Naive thymus-derived CD4-positive, alpha-beta T cell (primary cell): ENCODE data around the gene SEZ6. TPM values are rescaled to one million over a fixed set of nuclear protein-coding genes. Genes with fewer than 3 reads are reported as not detected.

ENCODE experiments used
- ATAC-seq: fragments of 150-1000 bp; cut with Tn5 transposase; 2 replicates; pipeline ENCODE4 v1.10.0; 2021; ENCODE audit warnings: mild to moderate bottlenecking, moderate library complexity
- CTCF ChIA-PET: fragments of 350-600 bp; sonication (Branson Sonifier 250); formaldehyde crosslinking; loops from one replicate; lab custom pipeline; 2021; ENCODE audit warnings: antibody characterized with exemption; lab: Charles Lee
- POLR2A ChIA-PET: fragments of 350-600 bp; sonication (Branson Sonifier 250); formaldehyde crosslinking; loops from one replicate; lab custom pipeline; 2021; ENCODE audit warnings: antibody characterized with exemption, inconsistent platforms; lab: Charles Lee
- DNase-seq, 9 donors: peaks; one replicate each; pipeline versions ENCODE4 v3.0.0 to v3.0.0-alpha.2; 2020 to 2022; ENCODE audit warnings: mixed read lengths in 1 of 9
- H3K27ac ChIP-seq: one replicate; pipeline ENCODE4 v1.7.0; 2013; ENCODE audit warnings: mild to moderate bottlenecking, low read depth, low read length, moderate library complexity
- H3K27me3 ChIP-seq, 2 donors: one replicate each; pipeline ENCODE4 v1.7.0; 2013; ENCODE audit warnings: low read length in 2 of 2, mild to moderate bottlenecking in 2 of 2, moderate library complexity in 2 of 2; ENCODE audit not compliant: control insufficient read depth in 2 of 2, insufficient read depth in 2 of 2
- H3K36me3 ChIP-seq, 3 experiments: 1 replicate in 2 of 3; 2 replicates in 1 of 3; pipeline ENCODE4 v1.7.0; 2013; ENCODE audit warnings: low read length in 3 of 3, mild to moderate bottlenecking in 3 of 3, moderate library complexity in 1 of 3; ENCODE audit not compliant: insufficient read depth in 3 of 3, control insufficient read depth in 2 of 3
- H3K4me1 ChIP-seq, 2 donors: one replicate each; pipeline ENCODE4 v1.7.0; 2013; ENCODE audit warnings: low read length in 2 of 2, mild to moderate bottlenecking in 2 of 2, moderate library complexity in 1 of 2; ENCODE audit not compliant: control insufficient read depth in 2 of 2, insufficient read depth in 2 of 2
- H3K4me3 ChIP-seq: 2 replicates; pipeline ENCODE4 v1.7.0; 2013; ENCODE audit warnings: mild to moderate bottlenecking, low read length
- H3K9me3 ChIP-seq, 3 experiments: 1 replicate in 2 of 3; 2 replicates in 1 of 3; pipeline ENCODE4 v1.7.0; 2013; ENCODE audit warnings: low read length in 3 of 3; ENCODE audit not compliant: control insufficient read depth in 2 of 3
- H3K27ac Mint-ChIP-seq, 9 donors: one replicate each; pipeline ENCODE4 v1.8.0; 2020 to 2022; ENCODE audit warnings: mixed read lengths in 9 of 9, mild to moderate bottlenecking in 8 of 9, moderate library complexity in 5 of 9, inconsistent platforms in 2 of 9
- H3K27me3 Mint-ChIP-seq, 5 donors: one replicate each; pipeline ENCODE4 v1.8.0; 2021 to 2022; ENCODE audit warnings: mixed read lengths in 5 of 5, mild to moderate bottlenecking in 1 of 5
- H3K36me3 Mint-ChIP-seq, 5 donors: one replicate each; pipeline ENCODE4 v1.8.0; 2020 to 2022; ENCODE audit warnings: mixed read lengths in 5 of 5, mild to moderate bottlenecking in 3 of 5, inconsistent platforms in 1 of 5
- H3K4me1 Mint-ChIP-seq, 7 donors: one replicate each; pipeline ENCODE4 v1.8.0; 2020 to 2022; ENCODE audit warnings: mixed read lengths in 7 of 7, mild to moderate bottlenecking in 3 of 7, inconsistent platforms in 1 of 7
- H3K4me3 Mint-ChIP-seq, 10 donors: one replicate each; pipeline ENCODE4 v1.8.0; 2020 to 2022; ENCODE audit warnings: mild to moderate bottlenecking in 10 of 10, mixed read lengths in 10 of 10, moderate library complexity in 6 of 10, inconsistent platforms in 2 of 10
- H3K9me3 Mint-ChIP-seq, 11 donors: one replicate each; pipeline ENCODE4 v1.8.0; 2020 to 2022; ENCODE audit warnings: mixed read lengths in 11 of 11, mild to moderate bottlenecking in 4 of 11, inconsistent platforms in 1 of 11, moderate library complexity in 1 of 11
- intact Hi-C, 2 donors: fragments of 100-400 bp; cut with micrococcal nuclease; formaldehyde crosslinking; loops; one replicate each; pipeline ENCODE4 v1.15.1; 2023
- polyA plus RNA-seq, 2 donors: library from polyadenylated mRNA; unstranded; fragments of 300-500 nt; fragmentation: Illumina TruSeq; gene quantifications; one replicate each; pipeline ENCODE4 v1.2.3, GENCODE V29; 2021
- total RNA-seq, 6 experiments: library from RNA in 5 of 6; stranded (reverse) in 5 of 6; gene quantifications; 1 replicate in 5 of 6; 2 replicates in 1 of 6; pipeline ENCODE4 v1.2.3 and lab custom pipeline; 2021 to 2026

SEZ6 gene
- total and polyA plus RNA-seq, 7 experiments from 2014 or later = 0.40 to 2.0 (median 0.64) TPM; not detected in 3

DNA sequence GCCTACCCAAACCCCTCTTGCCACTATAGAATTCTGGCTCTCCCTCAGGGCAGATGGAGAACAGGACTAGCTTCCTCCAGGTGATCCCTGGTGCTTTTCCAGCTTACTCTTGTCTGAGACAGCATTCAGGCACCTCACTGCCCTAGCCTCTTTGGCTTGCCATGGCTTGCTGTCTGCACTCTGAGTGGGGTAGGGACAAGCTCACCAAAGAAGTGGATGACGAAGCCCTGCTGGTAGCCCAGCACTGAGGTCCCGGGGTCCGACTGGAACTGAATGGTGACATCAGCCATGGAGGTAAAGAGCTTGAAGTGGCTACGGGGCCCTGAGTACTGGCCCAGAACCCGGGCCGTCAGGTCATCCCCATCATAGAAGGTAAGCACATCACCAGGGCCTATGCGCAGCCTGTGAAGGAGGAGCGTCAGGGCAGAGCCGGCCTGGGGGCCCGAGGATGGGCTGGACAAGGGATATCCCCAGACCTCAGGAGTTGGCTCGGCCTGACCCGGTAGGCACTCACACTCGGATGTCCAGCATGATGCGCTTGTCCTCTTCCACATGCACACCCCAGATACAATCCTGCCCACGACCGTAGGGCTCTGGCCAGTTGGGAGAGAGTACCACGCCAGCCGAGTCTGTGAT is 46.9 kb downstream of the SEZ6 start:
- Mint-ChIP-seq H3K4me3 (no peak overlapping the region), H3K27me3 (peaks cover 4 to 14% (median 9%) of the 10 kb centered on the region in 5 donors), H3K4me1 (no peaks in the 10 kb centered on the region), H3K27ac (no peak overlapping the region), H3K36me3 (no peaks in the 10 kb centered on the region), H3K9me3 (no peaks in the 10 kb centered on the region)
- H3K9me3 ChIP-seq = no peaks in the 10 kb centered on the region
- H3K27ac ChIP-seq = no peak overlapping the region
- no peaks in the 10 kb centered on the region for H3K4me1 ChIP-seq
- intact Hi-C loops = no loop called here
- no peak for ATAC-seq
- ChIA-PET POLR2A (interaction anchor here (0.6 kb wide), 1 partner anchor 162 kb away, joined by 5 read pairs; no protein-coding TSS in a partner anchor), CTCF (interaction anchor here (1.3 kb wide), 1 partner anchor 158 kb away, joined by 3 read pairs; no protein-coding TSS in a partner anchor)
- no peak for DNase-seq
- no peaks in the 10 kb centered on the region for H3K36me3 ChIP-seq
- H3K4me3 ChIP-seq = no peak overlapping the region
- H3K27me3 ChIP-seq = no peaks in the 10 kb centered on the region

DNA sequence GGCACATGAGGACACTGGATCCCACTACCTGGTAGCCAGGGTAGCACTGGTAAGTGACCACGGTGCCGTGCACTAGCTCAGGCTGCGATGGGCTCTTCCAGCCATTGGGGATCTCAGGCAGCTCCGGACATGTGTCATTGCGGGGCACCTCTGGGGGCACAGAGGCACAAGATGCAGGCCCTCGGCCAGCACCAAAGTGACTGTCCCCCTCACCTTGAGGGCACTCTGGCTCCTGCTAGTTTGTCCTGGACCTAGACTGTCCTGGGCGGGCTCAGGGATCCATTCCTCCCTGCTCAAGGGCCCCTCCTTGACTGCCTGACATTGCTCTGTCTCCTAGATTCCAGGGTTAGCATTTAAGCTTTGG is 47.9 kb downstream of the SEZ6 start:
- CTCF ChIA-PET = interaction anchor here (0.5 to 1.3 kb wide), 2 partner anchors 159 to 386 kb away, joined by 3 read pairs; no protein-coding TSS in a partner anchor
- Mint-ChIP-seq H3K27ac (no peak overlapping the region), H3K9me3 (no peaks in the 10 kb centered on the region), H3K27me3 (peaks cover 0 to 6% (median under 1%) of the 10 kb centered on the region in 5 donors), H3K4me3 (no peak overlapping the region), H3K36me3 (no peaks in the 10 kb centered on the region), H3K4me1 (peaks cover 0 to 7% (median 0%) of the 10 kb centered on the region in 7 donors)
- Histone ChIP-seq H3K36me3 (no peaks in the 10 kb centered on the region), H3K27ac (no peak overlapping the region), H3K27me3 (no peaks in the 10 kb centered on the region), H3K9me3 (no peaks in the 10 kb centered on the region), H3K4me1 (peaks cover 5 to 6% of the 10 kb centered on the region in 2 donors), H3K4me3 (no peak overlapping the region)
- DNase-seq (no peak), ATAC-seq (no peak)
- POLR2A ChIA-PET = interaction anchor here (1.1 kb wide), 1 partner anchor 9 kb away, joined by 3 read pairs; no protein-coding TSS in a partner anchor
- intact Hi-C loops = no loop called here

DNA sequence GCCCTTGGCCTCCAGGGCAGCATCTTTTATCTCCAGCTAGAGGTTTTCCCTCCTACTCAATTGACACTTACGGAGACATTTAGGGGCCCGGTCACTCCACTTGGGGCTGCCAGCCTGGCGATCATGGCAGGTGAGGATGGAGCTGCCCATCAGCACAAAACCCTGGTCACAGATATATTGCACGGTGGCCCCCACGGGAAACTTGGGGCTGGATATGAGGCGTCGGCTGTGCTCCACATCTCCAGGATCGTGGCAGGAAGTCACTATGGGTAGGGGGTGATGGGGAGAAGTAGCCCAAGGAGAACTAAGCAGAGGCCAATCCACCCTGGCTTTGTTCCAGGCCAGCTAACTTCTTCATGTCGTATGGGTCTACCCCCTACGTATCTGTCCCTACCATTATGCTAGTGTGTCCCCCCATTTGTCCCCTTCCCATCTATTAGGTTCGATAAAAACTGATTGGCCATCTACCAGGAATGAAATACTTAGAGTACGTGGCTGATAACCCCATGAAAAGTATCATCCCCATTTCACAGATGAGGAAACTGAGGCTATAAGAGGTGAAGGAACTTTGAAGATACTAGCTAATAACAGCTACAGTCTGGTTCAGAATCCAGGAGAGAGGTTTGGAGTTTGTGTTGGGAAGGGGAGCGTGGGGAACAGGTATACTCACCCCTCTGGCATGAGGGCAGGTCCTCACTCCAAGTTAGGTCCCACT is 48.4 kb downstream of the SEZ6 start:
- ChIA-PET CTCF (interaction anchor here (0.5 to 1.3 kb wide), 2 partner anchors 160 to 385 kb away, joined by 3 read pairs; no protein-coding TSS in a partner anchor), POLR2A (interaction anchor here (1.1 kb wide), 1 partner anchor 8 kb away, joined by 3 read pairs; no protein-coding TSS in a partner anchor)
- Histone ChIP-seq H3K4me1 (peaks cover 11% of the 10 kb centered on the region in 2 donors), H3K27ac (no peak overlapping the region), H3K9me3 (no peaks in the 10 kb centered on the region), H3K27me3 (no peaks in the 10 kb centered on the region), H3K36me3 (no peaks in the 10 kb centered on the region), H3K4me3 (no peak overlapping the region)
- ATAC-seq = no peak
- intact Hi-C loops = no loop called here
- peaks cover 0 to 5% (median 0%) of the 10 kb centered on the region in 5 donors for H3K27me3 Mint-ChIP-seq
- H3K27ac Mint-ChIP-seq = no peak overlapping the region
- no peak for DNase-seq
- H3K36me3 Mint-ChIP-seq = no peaks in the 10 kb centered on the region
- peaks cover 0 to 7% (median 0%) of the 10 kb centered on the region in 7 donors for H3K4me1 Mint-ChIP-seq
- no peaks in the 10 kb centered on the region for H3K9me3 Mint-ChIP-seq
- H3K4me3 Mint-ChIP-seq = no peak overlapping the region

DNA sequence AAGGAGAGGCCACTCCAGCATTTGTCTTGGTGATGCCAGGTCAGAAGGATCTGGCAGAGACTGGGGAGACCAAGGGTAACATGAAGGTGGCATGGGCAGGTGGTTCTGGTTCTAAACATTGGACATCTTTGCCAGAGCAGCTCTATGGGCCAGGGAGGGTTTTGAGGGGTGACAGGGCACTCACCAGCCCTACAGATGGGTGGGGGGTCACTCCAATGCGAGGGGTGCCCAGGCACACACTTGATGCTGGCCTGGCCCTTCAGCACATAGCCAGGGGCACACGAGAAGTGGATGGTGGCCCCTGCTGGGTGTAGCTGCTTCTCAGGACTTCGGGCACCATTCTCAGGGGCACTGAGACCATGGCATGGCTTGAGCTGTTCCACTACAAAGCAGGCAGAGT is 49.0 kb downstream of the SEZ6 start:
- intact Hi-C loops = no loop called here

DNA sequence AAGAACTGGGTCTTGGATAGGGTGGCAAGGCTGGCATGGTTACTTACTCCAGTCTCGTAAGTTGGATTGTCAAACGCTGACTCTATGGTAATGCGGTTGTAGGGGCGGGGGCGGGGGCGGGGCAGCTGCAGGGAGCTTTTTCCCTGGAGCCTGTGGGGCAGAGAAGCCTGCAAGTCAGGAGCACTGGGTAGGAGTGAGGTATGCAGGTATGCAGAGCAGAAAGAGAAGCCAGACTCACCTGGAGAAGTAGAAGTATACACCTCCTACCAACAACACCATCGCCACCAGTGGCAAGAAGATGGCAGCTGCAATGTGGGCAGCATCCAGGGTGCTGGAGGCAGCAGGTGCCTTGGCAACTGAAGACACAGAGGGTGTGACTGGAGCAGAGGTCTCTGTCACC is 49.7 kb downstream of the SEZ6 start:
- no peaks in the 10 kb centered on the region for H3K27me3 Mint-ChIP-seq
- H3K27ac Mint-ChIP-seq = no peak overlapping the region
- ATAC-seq (no peak), DNase-seq (no peak)
- intact Hi-C loops = no loop called here
- Histone ChIP-seq H3K9me3 (no peaks in the 10 kb centered on the region), H3K27me3 (no peaks in the 10 kb centered on the region), H3K36me3 (peaks cover 0 to under 1% (median 0%) of the 10 kb centered on the region in 3 experiments), H3K4me1 (peaks cover 11% of the 10 kb centered on the region in 2 donors), H3K4me3 (no peak overlapping the region), H3K27ac (no peak overlapping the region)
- peaks cover 0 to 7% (median 0%) of the 10 kb centered on the region in 7 donors for H3K4me1 Mint-ChIP-seq
- no peaks in the 10 kb centered on the region for H3K9me3 Mint-ChIP-seq
- H3K36me3 Mint-ChIP-seq = no peaks in the 10 kb centered on the region
- ChIA-PET CTCF (no interaction called here), POLR2A (interaction anchor here (0.6 kb wide), 1 partner anchor 174 kb away, joined by 3 read pairs; no protein-coding TSS in a partner anchor)
- no peak overlapping the region for H3K4me3 Mint-ChIP-seq

More for the DNA sequence above, 49.0 kb downstream of the SEZ6 start:
- Mint-ChIP-seq H3K9me3 (no peaks in the 10 kb centered on the region), H3K27ac (no peak overlapping the region), H3K4me3 (no peak overlapping the region), H3K36me3 (no peaks in the 10 kb centered on the region), H3K4me1 (peaks cover 0 to 7% (median 0%) of the 10 kb centered on the region in 7 donors), H3K27me3 (peaks cover 0 to 1% (median 0%) of the 10 kb centered on the region in 5 donors)
- DNase-seq = no peak
- ATAC-seq = no peak
- H3K9me3 ChIP-seq = no peaks in the 10 kb centered on the region
- ChIA-PET CTCF (no interaction called here), POLR2A (interaction anchor here (0.6 kb wide), 1 partner anchor 174 kb away, joined by 3 read pairs; no protein-coding TSS in a partner anchor)
- no peaks in the 10 kb centered on the region for H3K36me3 ChIP-seq
- H3K4me1 ChIP-seq = peaks cover 11% of the 10 kb centered on the region in 2 donors
- no peaks in the 10 kb centered on the region for H3K27me3 ChIP-seq
- H3K27ac ChIP-seq = no peak overlapping the region
- no peak overlapping the region for H3K4me3 ChIP-seq

DNA sequence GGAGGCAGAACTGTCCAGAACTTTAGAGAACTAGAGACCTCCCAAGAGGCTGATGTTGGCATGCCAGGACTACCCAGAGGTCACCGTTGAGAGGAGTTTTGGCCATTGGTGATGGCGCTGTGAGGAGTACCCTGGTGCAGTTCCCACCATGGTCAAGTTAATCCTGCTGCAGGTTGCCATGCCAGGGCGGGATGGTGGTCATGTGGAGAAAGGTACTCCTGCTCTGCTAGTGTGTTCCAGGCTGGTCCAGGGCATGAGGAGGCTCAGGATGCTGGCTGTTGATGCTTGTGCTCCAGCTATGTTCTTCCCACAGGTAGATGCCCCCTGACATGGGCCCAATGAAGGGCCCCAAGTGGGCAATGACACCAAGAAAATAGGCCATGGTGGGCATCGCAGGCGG is 50.4 kb downstream of the SEZ6 start:
- POLR2A ChIA-PET = interaction anchor here (0.7 kb wide), 1 partner anchor 161 kb away, joined by 5 read pairs; no protein-coding TSS in a partner anchor
- CTCF ChIA-PET = interaction anchor here (1.0 kb wide), 1 partner anchor 191 kb away, joined by 3 read pairs; no protein-coding TSS in a partner anchor
- no peak for DNase-seq
- H3K27ac ChIP-seq = no peak overlapping the region
- peaks cover 0 to 3% (median 0%) of the 10 kb centered on the region in 5 donors for H3K27me3 Mint-ChIP-seq
- H3K9me3 Mint-ChIP-seq = no peaks in the 10 kb centered on the region
- intact Hi-C loops = no loop called here
- no peaks in the 10 kb centered on the region for H3K36me3 Mint-ChIP-seq
- peaks cover 11% of the 10 kb centered on the region in 2 donors for H3K4me1 ChIP-seq
- H3K27ac Mint-ChIP-seq = peak overlapping the region in 1 of 9 donors; percentile 19
- peaks cover 0 to 8% (median 0%) of the 10 kb centered on the region in 3 experiments for H3K36me3 ChIP-seq
- peaks cover 0 to 7% (median 0%) of the 10 kb centered on the region in 7 donors for H3K4me1 Mint-ChIP-seq
- no peak for ATAC-seq
- no peak overlapping the region for H3K4me3 Mint-ChIP-seq
- H3K27me3 ChIP-seq = no peaks in the 10 kb centered on the region
- H3K4me3 ChIP-seq = no peak overlapping the region
- no peaks in the 10 kb centered on the region for H3K9me3 ChIP-seq
